Fibroblast of lung (primary cell): ENCODE data around the gene UBL3.

Source experiments
- CTCF ChIP-seq, 2 donors: IDR thresholded peaks in 1 of 2; conservative IDR thresholded peaks in 1 of 2; 1 replicate in 1 of 2; 2 replicates in 1 of 2; pipeline ENCODE4 v1.5.1; 2011 to 2012; ENCODE audit warnings: low read length in 2 of 2, control low read depth in 1 of 2, inconsistent platforms in 1 of 2, low read depth in 1 of 2, mild to moderate bottlenecking in 1 of 2
- EZH2 ChIP-seq: IDR thresholded peaks from 2 replicates; pipeline ENCODE4 v1.5.1; 2012; ENCODE audit warnings: low read length, control low read depth, mild to moderate bottlenecking; ENCODE audit errors: missing control alignments

GRCh38 chr13:29844441-29844840, 6.0 kb downstream of the UBL3 start:
- TF ChIP-seq CTCF (conservative IDR thresholded peaks at IDR 0.05 in 1 of 2, IDR thresholded peaks at IDR 0.05 in 1 of 2; ENCODE audit: low read depth in 1 of 2, low read length in 2 of 2) (no peak), EZH2 (no peak)
